KBM-7 (cell line): ENCODE results near the gene LHPP.
"Not testable (repeated sequence)": the region's sequence is repeated elsewhere in the genome, so short reads cannot be mapped to it uniquely, and the experiment has no call there.

Experiments used
- DNase-seq: peaks from one replicate; pipeline ENCODE4 v3.0.0-alpha.2; 2015
- in situ Hi-C: fragments of 300-500 bp; cut with MboI; formaldehyde crosslinking; loops from 2 replicates; pipeline ENCODE4 v1.14.3; 2020; ENCODE audit warnings: low sequenced_read_pairs, low pct_unique_long_range_greater_than_20kb, mixed read lengths

The LHPP gene

DNA sequence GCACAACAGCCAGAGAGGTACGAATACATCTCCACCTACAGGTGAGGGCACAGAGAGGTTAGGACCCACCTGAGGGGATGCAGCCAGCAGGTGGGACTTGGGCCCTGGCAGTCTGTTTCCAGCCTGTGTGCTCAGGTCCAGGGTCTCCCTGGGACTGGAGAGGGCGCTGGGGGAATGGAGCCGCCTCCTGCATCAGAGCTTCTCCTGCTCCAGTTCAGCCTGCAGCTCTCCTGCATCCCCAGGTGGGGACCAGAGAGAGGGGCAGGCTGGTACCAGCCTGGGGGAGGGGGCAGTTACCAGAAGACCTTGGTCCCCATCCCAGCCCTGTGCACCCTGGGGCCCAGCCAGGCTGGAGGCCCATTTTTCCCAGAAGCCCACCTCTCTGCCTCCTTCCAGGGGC is 80.7 kb downstream of the LHPP start:
- in situ Hi-C loops = loop anchor here (25.0 kb wide), 1 partner anchor 195 kb away; the partner anchor contains the start of gene FAM53B
- no peak for DNase-seq

DNA sequence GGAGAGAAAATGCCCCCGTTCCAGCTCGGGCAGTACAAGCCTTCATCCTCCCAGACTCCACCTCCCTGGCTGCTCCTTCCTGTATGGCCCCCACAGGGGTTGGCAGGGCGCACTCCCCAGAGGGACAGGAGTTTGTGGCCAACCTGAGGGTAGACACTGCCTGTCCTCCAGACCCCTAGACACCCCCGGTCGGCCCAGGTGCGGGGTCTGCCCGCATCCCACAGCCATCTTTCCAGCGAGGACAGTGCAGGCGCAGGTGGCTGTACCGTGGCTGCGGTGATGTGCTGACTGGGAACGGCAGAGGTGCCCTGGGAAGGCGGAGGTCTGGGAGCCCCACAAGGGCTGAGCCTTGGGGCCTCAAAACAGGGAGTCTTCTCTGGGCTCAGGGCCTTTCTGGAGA is 81.5 kb downstream of the LHPP start:
- in situ Hi-C loops = loop anchor here (25.0 kb wide), 1 partner anchor 194 kb away; the partner anchor contains the start of gene FAM53B
- DNase-seq = no peak

DNA sequence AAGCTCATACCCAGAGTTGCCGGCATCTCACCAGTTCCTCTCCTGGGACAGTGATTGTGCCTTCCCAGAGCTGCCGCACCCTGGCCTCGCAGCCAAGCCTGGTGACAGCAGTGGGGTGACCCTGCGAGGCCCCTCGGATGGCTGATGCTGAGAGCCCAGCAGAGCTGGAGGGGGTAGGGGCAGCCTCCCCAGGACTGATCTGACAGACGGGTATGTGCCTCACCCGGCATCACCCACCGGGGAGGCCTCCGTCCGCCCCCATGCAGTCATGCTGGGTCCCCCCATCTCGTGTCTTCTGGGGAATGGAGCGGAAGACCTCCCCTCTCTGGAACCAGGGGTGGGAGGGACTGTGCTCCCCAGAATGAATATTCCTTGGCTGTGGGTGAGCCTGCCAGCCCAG is 82.3 kb downstream of the LHPP start:
- in situ Hi-C loops = loop anchor here (25.0 kb wide), 1 partner anchor 193 kb away; the partner anchor contains the start of gene FAM53B
- no peak for DNase-seq

- no peak for DNase-seq
- in situ Hi-C loops = loop anchor here (25.0 kb wide), 1 partner anchor 193 kb away; the partner anchor contains the start of gene FAM53B
Measured at GRCh38 chr10:124544711-124545110, 83.1 kb downstream of the LHPP start.

- in situ Hi-C loops = loop anchor here (25.0 kb wide), 1 partner anchor 192 kb away; the partner anchor contains the start of gene FAM53B
- DNase-seq = peak; percentile 49
Measured at GRCh38 chr10:124545351-124546054, 83.9 kb downstream of the LHPP start.

GRCh38 chr10:124546055-124546369 is 84.4 kb downstream of the LHPP start:
- in situ Hi-C loops = loop anchor here (25.0 kb wide), 1 partner anchor 191 kb away; the partner anchor contains the start of gene FAM53B

DNA sequence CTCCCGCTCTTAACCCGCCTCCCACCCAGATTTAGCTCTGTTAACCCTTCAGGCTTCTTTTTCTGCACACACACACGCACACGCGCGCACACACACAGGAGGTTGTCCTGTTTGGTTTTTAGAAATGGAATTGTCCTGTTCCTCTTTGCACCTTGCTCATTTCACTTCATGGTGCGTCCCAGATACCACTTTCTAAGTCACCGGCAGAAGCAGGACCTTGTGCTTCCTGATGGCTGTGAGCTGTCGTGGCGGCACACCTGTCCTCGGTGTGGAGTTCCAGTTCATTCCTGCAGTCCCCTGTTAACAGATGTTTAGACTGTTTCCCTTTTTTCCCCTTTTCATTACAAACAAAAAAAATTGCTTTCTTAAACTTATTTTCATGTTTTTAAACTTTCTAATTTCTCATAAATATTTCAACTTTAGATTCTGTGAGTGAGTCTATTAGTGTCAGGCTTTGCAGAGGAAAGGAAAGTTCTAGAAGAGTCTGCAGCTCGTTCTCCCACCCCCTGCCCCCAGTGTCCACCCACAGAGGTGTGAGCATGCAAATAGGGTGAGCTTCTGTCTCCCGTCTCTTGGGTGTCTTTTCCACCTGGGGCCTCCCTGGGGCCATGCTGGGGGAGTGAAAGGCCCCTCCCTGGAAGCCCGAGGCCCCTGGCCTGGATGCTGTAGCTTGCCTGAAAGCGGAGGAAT is 85.5 kb downstream of the LHPP start:
- in situ Hi-C loops = loop anchor here (25.0 kb wide), 1 partner anchor 190 kb away; the partner anchor contains the start of gene FAM53B
- no peak for DNase-seq

More at GRCh38 chr10:124546055-124546369, 84.4 kb downstream of the LHPP start:
- DNase-seq = no peak

- in situ Hi-C loops = loop anchor here (25.0 kb wide), 1 partner anchor 190 kb away; the partner anchor contains the start of gene FAM53B
- no peak for DNase-seq
Measured at GRCh38 chr10:124547647-124548168, 86.1 kb downstream of the LHPP start.

- in situ Hi-C loops = loop anchor here (25.0 kb wide), 1 partner anchor 188 kb away; the partner anchor contains the start of gene FAM53B
- not testable (repeated sequence) for DNase-seq
Measured at GRCh38 chr10:124549171-124549570, 87.5 kb downstream of the LHPP start.

DNA sequence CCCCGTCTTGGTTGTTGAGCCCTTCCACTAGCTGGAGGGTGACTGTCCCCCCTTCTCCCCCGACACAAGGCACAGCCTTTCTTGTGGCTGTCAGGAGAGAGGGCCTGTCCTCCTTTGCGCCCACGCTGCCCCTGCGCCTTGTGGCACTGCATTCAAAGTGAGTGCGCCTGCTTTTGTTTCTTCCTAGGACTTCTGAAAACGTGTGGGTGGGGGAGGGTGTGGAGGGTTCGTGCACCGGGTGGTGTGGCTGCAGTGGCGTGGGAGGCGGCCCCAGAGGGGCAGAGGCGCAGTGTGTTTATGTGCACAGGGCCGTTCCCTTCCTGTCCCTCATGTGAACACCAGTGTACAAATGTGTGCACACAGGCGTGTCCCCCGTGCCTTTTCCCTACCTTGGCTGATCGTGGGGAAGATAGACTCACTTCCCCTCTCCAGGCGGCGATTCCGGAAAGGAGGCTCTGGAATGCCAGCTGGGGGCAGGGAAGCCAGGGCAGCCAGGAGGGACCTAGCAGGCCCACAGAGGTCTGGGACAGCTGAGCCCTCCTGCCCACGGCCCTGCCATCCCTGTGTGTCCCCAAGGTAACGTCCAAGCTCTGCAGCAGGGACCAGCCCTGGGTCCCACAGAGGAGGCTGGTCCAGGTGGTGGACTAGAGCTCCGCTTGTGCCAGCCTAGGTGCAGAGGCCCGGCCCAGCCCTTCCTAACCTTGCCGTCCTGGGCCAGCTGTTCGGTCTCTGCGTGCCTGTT is 88.8 kb downstream of the LHPP start:
- no peak for DNase-seq
- in situ Hi-C loops = no loop called here

DNA sequence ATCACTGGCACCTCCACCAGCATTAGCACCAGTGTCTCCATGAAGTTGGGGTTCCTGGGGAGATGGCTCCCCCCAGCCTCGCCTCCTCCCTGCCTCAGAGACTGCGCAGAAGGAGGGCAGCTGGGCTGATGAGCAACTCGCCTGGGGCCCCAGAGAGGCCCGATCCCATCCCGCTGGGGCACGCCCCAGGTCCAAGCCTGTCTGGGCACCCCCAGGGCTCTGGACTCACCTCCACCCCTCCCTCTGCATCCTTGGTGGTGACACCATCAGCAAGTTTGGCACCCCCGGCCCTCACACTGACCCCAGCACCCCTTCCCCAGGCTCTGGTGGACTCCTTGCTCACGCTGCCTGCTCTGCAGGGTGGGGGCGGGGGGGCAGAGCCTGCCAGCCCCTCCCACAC is 89.5 kb downstream of the LHPP start:
- in situ Hi-C loops = no loop called here
- no peak for DNase-seq

GRCh38 chr10:124551755-124552154 is 90.1 kb downstream of the LHPP start:
- in situ Hi-C loops = no loop called here

GRCh38 chr10:124552691-124553276 is 91.2 kb downstream of the LHPP start:
- in situ Hi-C loops = no loop called here
- DNase-seq = no peak

More at GRCh38 chr10:124551755-124552154, 90.1 kb downstream of the LHPP start:
- no peak for DNase-seq

- DNase-seq = no peak
- in situ Hi-C loops = no loop called here
Measured at GRCh38 chr10:124554085-124554858, 92.6 kb downstream of the LHPP start.

DNA sequence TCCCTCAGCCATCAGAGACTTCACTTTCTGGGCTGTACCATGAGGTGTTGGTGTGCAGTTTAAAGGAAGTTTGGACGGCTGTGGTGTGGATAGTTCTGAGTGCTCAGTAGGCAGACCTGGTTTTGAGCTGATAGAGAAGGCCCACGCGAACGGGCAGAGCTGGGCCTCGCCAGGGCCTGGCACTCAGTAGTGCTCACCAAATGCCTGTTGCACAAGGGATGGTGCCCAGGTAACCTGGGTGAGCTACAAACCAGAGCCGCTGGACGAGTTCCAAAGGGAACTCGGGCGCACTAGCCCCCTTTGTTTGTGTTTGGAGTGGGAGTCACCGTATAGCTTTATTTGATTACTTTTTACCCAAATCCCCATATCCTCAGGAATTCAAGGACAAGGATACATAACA is 95.5 kb downstream of the LHPP start:
- DNase-seq = no peak
- in situ Hi-C loops = no loop called here

GRCh38 chr10:124557648-124558338 is 96.2 kb downstream of the LHPP start:
- DNase-seq = no peak
- in situ Hi-C loops = no loop called here
